ENCODE results near the gene CDKN1A.

GRCh38 chr6:36633915-36634314 lies 44.6 kb upstream of the CDKN1A start:
- TF ChIP-seq POLR2AphosphoS5 (IDR thresholded peaks at IDR 0.05; ENCODE audit: low read depth, low read length) (no peak), POLR2A (IDR thresholded peaks at IDR 0.05; ENCODE audit: low read depth, low read length) (no peak), TAF1 (IDR thresholded peaks at IDR 0.05; ENCODE audit: low read depth, low read length) (no peak), PAX5 (IDR thresholded peaks at IDR 0.05; ENCODE audit: insufficient read depth, low read length, severe bottlenecking) (no peak)
